Measurements from ENCODE around the gene PTPN9. TPM values are rescaled to one million over a fixed set of nuclear protein-coding genes. Genes with fewer than 3 reads are reported as not detected.
A peak's percentile ranks its signal among the peaks of the same experiment; 100 is the strongest.

PTPN9 gene
- total and polyA plus RNA-seq, 2 of the 13 experiments (the other 11 are each of a cell fraction or from before 2014, with no cell fraction given) = 16.6 to 19.9 TPM

DNA sequence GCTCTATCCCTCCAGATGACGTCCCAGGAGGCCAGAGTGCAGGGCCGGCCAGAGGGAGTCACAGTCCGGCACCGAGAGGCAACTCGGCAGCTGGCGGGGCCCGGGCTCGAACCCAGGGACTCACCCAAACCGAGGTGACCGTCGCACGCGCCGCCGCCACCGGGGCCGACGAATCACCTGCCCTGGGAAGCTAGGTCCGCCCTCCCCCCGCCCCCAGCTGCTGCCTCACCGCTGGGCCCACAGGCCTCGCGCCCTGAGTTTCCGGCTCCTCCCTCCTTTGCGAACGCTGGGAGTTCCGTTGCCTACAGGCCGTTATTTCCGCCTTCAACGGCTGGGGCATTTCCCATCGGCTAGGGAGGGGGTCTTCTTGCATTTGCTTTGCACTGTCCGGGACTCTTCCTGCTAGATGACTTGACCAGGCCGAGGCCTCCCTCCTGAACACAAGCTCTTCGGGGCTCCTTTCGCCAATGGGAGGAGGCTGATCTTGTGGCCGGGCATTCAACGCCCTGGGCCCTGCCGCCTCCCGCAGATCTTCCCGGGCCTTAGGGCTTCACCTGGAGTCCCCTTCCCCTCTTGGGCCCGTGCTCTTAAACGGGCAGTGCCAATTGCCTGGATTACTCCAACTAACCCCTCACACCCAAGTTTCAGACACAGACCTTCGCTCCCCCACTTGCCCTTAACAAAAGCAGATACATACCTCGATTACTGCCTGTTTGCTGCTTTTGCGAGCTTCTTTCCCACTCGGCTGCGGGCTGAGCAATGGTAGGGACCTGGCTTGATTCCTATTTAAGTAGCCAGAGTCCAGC, 46.6 kb upstream of the PTPN9 start, which contains the start of gene SNUPN (continued):
- TF ChIP-seq ARHGAP35 (CRISPR knock-in tag; IDR thresholded peaks at IDR 0.05; ENCODE audit: borderline replicate concordance) (peak; percentile 24; the same call in 1 of the 2 replicates), ZNF816 (CRISPR knock-in tag; IDR thresholded peaks at IDR 0.05; ENCODE audit: borderline replicate concordance) (peak; percentile 94), ZKSCAN5 (CRISPR knock-in tag; IDR thresholded peaks at IDR 0.05) (no peak), NRL (CRISPR knock-in tag; IDR thresholded peaks at IDR 0.05; ENCODE audit: borderline replicate concordance) (peak; percentile 66; the same call in 1 of the 2 replicates), IKZF1 (IDR thresholded peaks at IDR 0.05) (no peak), GABPA (IDR thresholded peaks at IDR 0.05; ENCODE audit: low read depth, low read length) (peak; percentile 78), GABPA (CRISPR knock-in tag; IDR thresholded peaks at IDR 0.05; ENCODE audit: low read depth) (peak; percentile 90), HOXA9 (CRISPR knock-in tag; IDR thresholded peaks at IDR 0.05; ENCODE audit: borderline replicate concordance) (no peak), STAG1 (CRISPR knock-in tag; IDR thresholded peaks at IDR 0.05) (no peak; the same call in 1 of the 2 replicates), ZNF350 (CRISPR knock-in tag; IDR thresholded peaks at IDR 0.05; ENCODE audit: borderline replicate concordance, low read depth) (peak; percentile 60; the same call in 1 of the 2 replicates), ZNF224 (CRISPR knock-in tag; IDR thresholded peaks at IDR 0.05) (0 out of 2 replicates have a peak, but pooled peaks have one; percentile 55), ZNF367 (CRISPR knock-in tag; IDR thresholded peaks at IDR 0.05; ENCODE audit: borderline replicate concordance) (no peak), CCAR2 (optimal IDR thresholded peaks at IDR 0.05; ENCODE audit: low read depth, low read length) (no peak), SIN3B (IDR thresholded peaks at IDR 0.05; ENCODE audit: low read length) (no peak; the same call in 1 of the 2 replicates), ZNF468 (CRISPR knock-in tag; IDR thresholded peaks at IDR 0.05) (no peak), POLR2G (IDR thresholded peaks at IDR 0.05; ENCODE audit: low read depth, low read length) (peak; percentile 91), ZNF512B (CRISPR knock-in tag; IDR thresholded peaks at IDR 0.05; ENCODE audit: borderline replicate concordance) (no peak), ATF7 (IDR thresholded peaks at IDR 0.05) (no peak), ATF7 (CRISPR knock-in tag; IDR thresholded peaks at IDR 0.05) (0 out of 2 replicates have a peak, but pooled peaks have one; percentile 24), SETDB1 (CRISPR knock-in tag; IDR thresholded peaks at IDR 0.05; ENCODE audit: borderline replicate concordance) (no peak), MEF2D (CRISPR knock-in tag; IDR thresholded peaks at IDR 0.05) (peak; percentile 37; the same call in 1 of the 2 replicates)
- TF ChIP-seq, protein P1, sequence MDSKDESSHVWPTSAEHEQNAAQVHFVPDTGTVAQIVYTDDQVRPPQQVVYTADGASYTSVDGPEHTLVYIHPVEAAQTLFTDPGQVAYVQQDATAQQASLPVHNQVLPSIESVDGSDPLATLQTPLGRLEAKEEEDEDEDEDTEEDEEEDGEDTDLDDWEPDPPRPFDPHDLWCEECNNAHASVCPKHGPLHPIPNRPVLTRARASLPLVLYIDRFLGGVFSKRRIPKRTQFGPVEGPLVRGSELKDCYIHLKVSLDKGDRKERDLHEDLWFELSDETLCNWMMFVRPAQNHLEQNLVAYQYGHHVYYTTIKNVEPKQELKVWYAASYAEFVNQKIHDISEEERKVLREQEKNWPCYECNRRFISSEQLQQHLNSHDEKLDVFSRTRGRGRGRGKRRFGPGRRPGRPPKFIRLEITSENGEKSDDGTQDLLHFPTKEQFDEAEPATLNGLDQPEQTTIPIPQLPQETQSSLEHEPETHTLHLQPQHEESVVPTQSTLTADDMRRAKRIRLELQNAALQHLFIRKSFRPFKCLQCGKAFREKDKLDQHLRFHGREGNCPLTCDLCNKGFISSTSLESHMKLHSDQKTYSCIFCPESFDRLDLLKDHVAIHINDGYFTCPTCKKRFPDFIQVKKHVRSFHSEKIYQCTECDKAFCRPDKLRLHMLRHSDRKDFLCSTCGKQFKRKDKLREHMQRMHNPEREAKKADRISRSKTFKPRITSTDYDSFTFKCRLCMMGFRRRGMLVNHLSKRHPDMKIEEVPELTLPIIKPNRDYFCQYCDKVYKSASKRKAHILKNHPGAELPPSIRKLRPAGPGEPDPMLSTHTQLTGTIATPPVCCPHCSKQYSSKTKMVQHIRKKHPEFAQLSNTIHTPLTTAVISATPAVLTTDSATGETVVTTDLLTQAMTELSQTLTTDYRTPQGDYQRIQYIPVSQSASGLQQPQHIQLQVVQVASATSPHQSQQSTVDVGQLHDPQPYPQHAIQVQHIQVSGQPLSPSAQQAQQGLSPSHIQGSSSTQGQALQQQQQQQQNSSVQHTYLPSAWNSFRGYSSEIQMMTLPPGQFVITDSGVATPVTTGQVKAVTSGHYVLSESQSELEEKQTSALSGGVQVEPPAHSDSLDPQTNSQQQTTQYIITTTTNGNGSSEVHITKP (CRISPR knock-in tag; IDR thresholded peaks at IDR 0.05; ENCODE audit: low read depth) = peak; percentile 85; the same call in 1 of the 2 replicates
- TF ChIP-seq, protein P2, sequence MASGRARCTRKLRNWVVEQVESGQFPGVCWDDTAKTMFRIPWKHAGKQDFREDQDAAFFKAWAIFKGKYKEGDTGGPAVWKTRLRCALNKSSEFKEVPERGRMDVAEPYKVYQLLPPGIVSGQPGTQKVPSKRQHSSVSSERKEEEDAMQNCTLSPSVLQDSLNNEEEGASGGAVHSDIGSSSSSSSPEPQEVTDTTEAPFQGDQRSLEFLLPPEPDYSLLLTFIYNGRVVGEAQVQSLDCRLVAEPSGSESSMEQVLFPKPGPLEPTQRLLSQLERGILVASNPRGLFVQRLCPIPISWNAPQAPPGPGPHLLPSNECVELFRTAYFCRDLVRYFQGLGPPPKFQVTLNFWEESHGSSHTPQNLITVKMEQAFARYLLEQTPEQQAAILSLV (CRISPR knock-in tag; IDR thresholded peaks at IDR 0.05; ENCODE audit: borderline replicate concordance) = no peak

All from HepG2 (cell line).